ENCODE data around the gene LRCH1.

Gene LRCH1

GRCh38 chr13:46797501-46798237 is 244.7 kb downstream of the LRCH1 start:
- H3K4me3 Mint-ChIP-seq = peak overlapping the region; percentile 92
- H3K36me3 Mint-ChIP-seq (ENCODE audit: low read depth) = peaks cover 41% of the 10 kb centered on the region
- DNase-seq = peak; percentile 36
- H3K27ac Mint-ChIP-seq = peak overlapping the region; percentile 95
- no peaks in the 10 kb centered on the region for H3K9me3 Mint-ChIP-seq
- H3K4me1 Mint-ChIP-seq (ENCODE audit: low read depth) = peaks cover 42% of the 10 kb centered on the region
- no peaks in the 10 kb centered on the region for H3K27me3 Mint-ChIP-seq

GRCh38 chr13:46799139-46799538 is 246.2 kb downstream of the LRCH1 start:
- Mint-ChIP-seq H3K27me3 (no peaks in the 10 kb centered on the region), H3K36me3 (ENCODE audit: low read depth) (peaks cover 28% of the 10 kb centered on the region), H3K4me3 (no peak overlapping the region), H3K9me3 (no peaks in the 10 kb centered on the region), H3K27ac (no peak overlapping the region), H3K4me1 (ENCODE audit: low read depth) (peaks cover 31% of the 10 kb centered on the region)
- no peak for DNase-seq

GRCh38 chr13:46801858-46802257 is 248.9 kb downstream of the LRCH1 start:
- peaks cover 10% of the 10 kb centered on the region for H3K4me1 Mint-ChIP-seq (ENCODE audit: low read depth)
- H3K27me3 Mint-ChIP-seq = no peaks in the 10 kb centered on the region
- DNase-seq = no peak
- no peaks in the 10 kb centered on the region for H3K9me3 Mint-ChIP-seq
- H3K27ac Mint-ChIP-seq = no peak overlapping the region
- peaks cover 3% of the 10 kb centered on the region for H3K36me3 Mint-ChIP-seq (ENCODE audit: low read depth)
- no peak overlapping the region for H3K4me3 Mint-ChIP-seq

Measured in activated T-cell treated with anti-CD3 and anti-CD28 coated beads, Interleukin-2, amount 50 U/mL, for 24 hours (primary cell).